Measurements from ENCODE around the gene SLC6A8. TPM values are rescaled to one million over a fixed set of nuclear protein-coding genes. Genes with fewer than 3 reads are reported as not detected.
"Not testable (repeated sequence)": the region's sequence is repeated elsewhere in the genome, so short reads cannot be mapped to it uniquely, and the experiment has no call there.

Gene SLC6A8
- polyA plus RNA-seq, 3 donors from 2014 or later: 0.07 to 0.09 TPM; not detected in 1

- no peak for DNase-seq
- Mint-ChIP-seq H3K27ac (peak overlapping the region in 1 of 6 donors; percentile 1), H3K4me1 (no peaks in the 10 kb centered on the region), H3K27me3 (ENCODE audit: low read depth in 3 of 3) (peaks cover 1 to 4% (median 2%) of the 10 kb centered on the region in 3 donors), H3K9me3 (no peaks in the 10 kb centered on the region), H3K36me3 (peaks cover 0 to 13% (median 0%) of the 10 kb centered on the region in 3 donors), H3K4me3 (no peak overlapping the region)
Observed at GRCh38 chrX:153697924-153698865, 10.5 kb downstream of the SLC6A8 start.

GRCh38 chrX:153699210-153699783 is 11.6 kb downstream of the SLC6A8 start:
- not testable (repeated sequence) for H3K4me1 Mint-ChIP-seq; DNase-seq; H3K9me3 Mint-ChIP-seq; H3K27ac Mint-ChIP-seq; H3K27me3 Mint-ChIP-seq (ENCODE audit: low read depth in 3 of 3); H3K4me3 Mint-ChIP-seq
- peaks cover 0 to 13% (median 0%) of the 10 kb centered on the region in 3 donors for H3K36me3 Mint-ChIP-seq

- not testable (repeated sequence) for H3K27ac Mint-ChIP-seq; H3K4me1 Mint-ChIP-seq; H3K9me3 Mint-ChIP-seq; DNase-seq; H3K4me3 Mint-ChIP-seq; H3K27me3 Mint-ChIP-seq (ENCODE audit: low read depth in 3 of 3)
- peaks cover 0 to 13% (median 0%) of the 10 kb centered on the region in 3 donors for H3K36me3 Mint-ChIP-seq
Observed at GRCh38 chrX:153699784-153700371, 12.2 kb downstream of the SLC6A8 start.

GRCh38 chrX:153700376-153700945 is 12.7 kb downstream of the SLC6A8 start:
- H3K9me3 Mint-ChIP-seq: no peaks in the 10 kb centered on the region
- H3K27ac Mint-ChIP-seq: no peak overlapping the region
- peaks cover 0 to 2% (median 2%) of the 10 kb centered on the region in 3 donors for H3K27me3 Mint-ChIP-seq (ENCODE audit: low read depth in 3 of 3)
- no peaks in the 10 kb centered on the region for H3K4me1 Mint-ChIP-seq
- DNase-seq: no peak
- peaks cover 0 to 13% (median 0%) of the 10 kb centered on the region in 3 donors for H3K36me3 Mint-ChIP-seq
- no peak overlapping the region for H3K4me3 Mint-ChIP-seq

- H3K4me1 Mint-ChIP-seq: no peaks in the 10 kb centered on the region
- no peak overlapping the region for H3K4me3 Mint-ChIP-seq
- peaks cover 0 to 13% (median 0%) of the 10 kb centered on the region in 3 donors for H3K36me3 Mint-ChIP-seq
- DNase-seq: no peak
- H3K9me3 Mint-ChIP-seq: no peaks in the 10 kb centered on the region
- no peak overlapping the region for H3K27ac Mint-ChIP-seq
- peaks cover 0 to 2% (median 2%) of the 10 kb centered on the region in 3 donors for H3K27me3 Mint-ChIP-seq (ENCODE audit: low read depth in 3 of 3)
Observed at GRCh38 chrX:153700967-153701366, 13.2 kb downstream of the SLC6A8 start.

- H3K27me3 Mint-ChIP-seq (ENCODE audit: low read depth in 3 of 3): peaks cover 0 to 2% (median 2%) of the 10 kb centered on the region in 3 donors
- peaks cover 0 to 3% of the 10 kb centered on the region in 2 donors for H3K4me1 Mint-ChIP-seq
- H3K27ac Mint-ChIP-seq: no peak overlapping the region
- peaks cover 0 to 13% (median 0%) of the 10 kb centered on the region in 3 donors for H3K36me3 Mint-ChIP-seq
- DNase-seq: no peak
- no peaks in the 10 kb centered on the region for H3K9me3 Mint-ChIP-seq
- no peak overlapping the region for H3K4me3 Mint-ChIP-seq
Observed at GRCh38 chrX:153701706-153702105, 14.0 kb downstream of the SLC6A8 start.

- Mint-ChIP-seq H3K9me3 (no peaks in the 10 kb centered on the region), H3K4me3 (no peak overlapping the region), H3K36me3 (peaks cover 0 to 8% (median 0%) of the 10 kb centered on the region in 3 donors), H3K4me1 (peaks cover 0 to 3% of the 10 kb centered on the region in 2 donors), H3K27ac (no peak overlapping the region), H3K27me3 (ENCODE audit: low read depth in 3 of 3) (peaks cover 0 to 2% (median 2%) of the 10 kb centered on the region in 3 donors)
- no peak for DNase-seq
Observed at GRCh38 chrX:153702336-153703035, 14.8 kb downstream of the SLC6A8 start.

- peaks cover 0 to 3% of the 10 kb centered on the region in 2 donors for H3K4me1 Mint-ChIP-seq
- no peaks in the 10 kb centered on the region for H3K9me3 Mint-ChIP-seq
- H3K4me3 Mint-ChIP-seq: no peak overlapping the region
- peaks cover 0 to 3% (median 0%) of the 10 kb centered on the region in 3 donors for H3K36me3 Mint-ChIP-seq
- no peak overlapping the region for H3K27ac Mint-ChIP-seq
- DNase-seq: no peak
- H3K27me3 Mint-ChIP-seq (ENCODE audit: low read depth in 3 of 3): peaks cover 0 to 2% (median 2%) of the 10 kb centered on the region in 3 donors
Observed at GRCh38 chrX:153703036-153703370, 15.3 kb downstream of the SLC6A8 start.

GRCh38 chrX:153704021-153704526 is 16.3 kb downstream of the SLC6A8 start:
- Mint-ChIP-seq H3K27me3 (ENCODE audit: low read depth in 3 of 3) (peaks cover 0 to 2% (median 2%) of the 10 kb centered on the region in 3 donors), H3K36me3 (peaks cover 0 to 3% (median 0%) of the 10 kb centered on the region in 3 donors), H3K27ac (no peak overlapping the region), H3K4me3 (no peak overlapping the region), H3K9me3 (no peaks in the 10 kb centered on the region), H3K4me1 (peaks cover 0 to 3% of the 10 kb centered on the region in 2 donors)
- no peak for DNase-seq

GRCh38 chrX:153704631-153705402 is 17.1 kb downstream of the SLC6A8 start:
- H3K9me3 Mint-ChIP-seq; H3K4me1 Mint-ChIP-seq; H3K4me3 Mint-ChIP-seq; H3K27me3 Mint-ChIP-seq (ENCODE audit: low read depth in 3 of 3); DNase-seq; H3K36me3 Mint-ChIP-seq; H3K27ac Mint-ChIP-seq: not testable (repeated sequence)

GRCh38 chrX:153705403-153706060 is 17.8 kb downstream of the SLC6A8 start:
- not testable (repeated sequence) for H3K9me3 Mint-ChIP-seq; H3K36me3 Mint-ChIP-seq; H3K4me3 Mint-ChIP-seq; H3K27ac Mint-ChIP-seq; H3K4me1 Mint-ChIP-seq; DNase-seq; H3K27me3 Mint-ChIP-seq (ENCODE audit: low read depth in 3 of 3)

GRCh38 chrX:153706799-153707198 is 19.1 kb downstream of the SLC6A8 start:
- Mint-ChIP-seq H3K36me3 (no peaks in the 10 kb centered on the region), H3K4me1 (peaks cover 0 to 3% of the 10 kb centered on the region in 2 donors), H3K4me3 (no peak overlapping the region), H3K27ac (peak overlapping the region in 3 of 6 donors; percentile 7 to 67 (median 62)), H3K27me3 (ENCODE audit: low read depth in 3 of 3) (peaks cover 0 to 2% (median 2%) of the 10 kb centered on the region in 3 donors), H3K9me3 (no peaks in the 10 kb centered on the region)
- no peak for DNase-seq

Data from immature natural killer cell (primary cell).